Endothelial cell (in vitro differentiated cells): Measurements from ENCODE around the gene DCUN1D1. TPM values are rescaled to one million over a fixed set of nuclear protein-coding genes. Genes with fewer than 3 reads are reported as not detected.
A peak's percentile ranks its signal among the peaks of the same experiment; 100 is the strongest.

Experiments
- DNase-seq: peaks from one replicate; pipeline ENCODE4 v3.0.0; 2021; ENCODE audit warnings: low spot score
- H3K27ac Mint-ChIP-seq: one replicate; pipeline ENCODE4 v1.8.0; 2021; ENCODE audit warnings: mixed read lengths, inconsistent platforms; ENCODE audit not compliant: unreplicated experiment
- H3K27me3 Mint-ChIP-seq: one replicate; pipeline ENCODE4 v1.8.0; 2021; ENCODE audit warnings: mild to moderate bottlenecking, moderate library complexity, mixed read lengths, inconsistent platforms; ENCODE audit not compliant: unreplicated experiment
- H3K36me3 Mint-ChIP-seq: one replicate; pipeline ENCODE4 v1.8.0; 2021; ENCODE audit warnings: mild to moderate bottlenecking, low read depth, mixed read lengths, inconsistent platforms; ENCODE audit not compliant: unreplicated experiment
- H3K4me1 Mint-ChIP-seq: one replicate; pipeline ENCODE4 v1.8.0; 2021; ENCODE audit warnings: mild to moderate bottlenecking, mixed read lengths, inconsistent platforms; ENCODE audit not compliant: unreplicated experiment
- H3K4me3 Mint-ChIP-seq: one replicate; pipeline ENCODE4 v1.8.0; 2021; ENCODE audit warnings: mild to moderate bottlenecking, mixed read lengths, inconsistent platforms; ENCODE audit not compliant: unreplicated experiment
- H3K9me3 Mint-ChIP-seq: one replicate; pipeline ENCODE4 v1.8.0; 2021; ENCODE audit warnings: mixed read lengths, inconsistent platforms; ENCODE audit not compliant: unreplicated experiment
- long read RNA-seq: library from polyadenylated mRNA; unstranded; transcript quantifications from one replicate; pipeline ENCODE4 v2.0.0, GENCODE V29; 2020; ENCODE audit not compliant: unreplicated experiment
- total RNA-seq: library from RNA; stranded (reverse); fragmentation: NEBNext Ultra II Directional; extraction: Animal tissue kit (Norgen Biotek cat#: 25700); gene quantifications from one replicate; pipeline ENCODE4 v1.2.1, GENCODE V29; 2021; ENCODE audit not compliant: unreplicated experiment
- TF ChIP-seq, protein P1 (sequence below): fragments of 200-600 bp; sonication (generic); IDR thresholded peaks from one replicate; pipeline ENCODE4 v1.5.0; 2021; ENCODE audit warnings: antibody characterized with exemption; ENCODE audit not compliant: unreplicated experiment

DCUN1D1 gene
- 48.1 TPM for total RNA-seq
- long read RNA-seq, full-length matches to known transcripts: 10 of 12 reads
- long read RNA-seq, partial matches to known transcripts: 0 of 12 reads
- long read RNA-seq, other reads (novel, unspliced or antisense): 2 of 12 reads

DNA sequence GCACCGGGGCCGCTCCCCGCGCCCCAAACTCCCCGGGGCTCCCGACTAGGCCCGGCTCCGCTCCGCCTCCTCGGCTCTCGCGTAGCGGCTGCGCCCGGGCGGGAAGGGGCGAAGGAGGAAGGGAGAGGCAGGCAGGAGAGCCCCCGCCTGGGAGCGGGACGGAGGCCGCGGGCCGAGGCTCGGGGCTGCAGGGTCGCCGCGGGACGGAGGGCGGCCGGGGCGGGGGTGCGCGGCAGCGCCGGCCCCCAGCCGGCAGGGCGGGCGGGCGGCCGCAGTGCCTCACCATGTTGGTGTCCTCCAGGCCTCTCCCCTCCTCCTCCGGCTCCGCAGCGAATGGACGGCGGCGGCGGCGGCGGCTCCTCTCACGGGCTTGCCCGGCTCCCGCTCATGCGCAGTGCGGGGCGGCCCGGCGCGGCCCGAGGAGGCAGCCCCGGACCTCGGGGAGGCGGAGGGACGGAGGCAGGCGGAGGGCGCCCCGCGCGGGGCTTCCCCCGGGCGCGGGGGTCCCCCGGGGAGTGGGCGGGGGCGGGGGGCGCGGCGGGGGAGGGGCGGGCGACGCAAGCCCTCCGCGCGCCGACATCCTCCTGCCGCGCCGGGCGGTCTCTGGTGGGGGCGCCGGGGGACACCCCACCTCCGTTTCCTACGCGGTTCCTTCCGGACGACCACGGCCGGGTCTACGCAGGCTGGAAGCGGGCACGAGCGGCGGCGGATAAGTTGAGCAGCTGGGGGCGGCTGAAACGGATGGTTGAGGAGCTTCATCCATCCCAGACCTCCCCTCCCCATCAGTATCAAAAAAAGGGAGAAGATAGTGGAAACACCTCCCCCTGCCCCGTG, at the start of gene DCUN1D1:
Gene DCUN1D1 (minus strand): TSS at position 335 of the 834 bp plus-strand sequence. CDS start 49 bp downstream, at position 286.
- Mint-ChIP-seq H3K27me3 (peaks cover 10% of the 10 kb centered on the region), H3K4me3 (peak within 1 kb of the TSS; percentile 98), H3K27ac (peak within 1 kb of the TSS; percentile 89), H3K4me1 (peaks cover 24% of the 10 kb centered on the region), H3K9me3 (no peaks in the 10 kb centered on the region), H3K36me3 (peaks cover 9% of the 10 kb centered on the region)
- TF ChIP-seq, protein P1, sequence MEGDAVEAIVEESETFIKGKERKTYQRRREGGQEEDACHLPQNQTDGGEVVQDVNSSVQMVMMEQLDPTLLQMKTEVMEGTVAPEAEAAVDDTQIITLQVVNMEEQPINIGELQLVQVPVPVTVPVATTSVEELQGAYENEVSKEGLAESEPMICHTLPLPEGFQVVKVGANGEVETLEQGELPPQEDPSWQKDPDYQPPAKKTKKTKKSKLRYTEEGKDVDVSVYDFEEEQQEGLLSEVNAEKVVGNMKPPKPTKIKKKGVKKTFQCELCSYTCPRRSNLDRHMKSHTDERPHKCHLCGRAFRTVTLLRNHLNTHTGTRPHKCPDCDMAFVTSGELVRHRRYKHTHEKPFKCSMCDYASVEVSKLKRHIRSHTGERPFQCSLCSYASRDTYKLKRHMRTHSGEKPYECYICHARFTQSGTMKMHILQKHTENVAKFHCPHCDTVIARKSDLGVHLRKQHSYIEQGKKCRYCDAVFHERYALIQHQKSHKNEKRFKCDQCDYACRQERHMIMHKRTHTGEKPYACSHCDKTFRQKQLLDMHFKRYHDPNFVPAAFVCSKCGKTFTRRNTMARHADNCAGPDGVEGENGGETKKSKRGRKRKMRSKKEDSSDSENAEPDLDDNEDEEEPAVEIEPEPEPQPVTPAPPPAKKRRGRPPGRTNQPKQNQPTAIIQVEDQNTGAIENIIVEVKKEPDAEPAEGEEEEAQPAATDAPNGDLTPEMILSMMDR: no peak
- DNase-seq: peak; percentile 94

DNA sequence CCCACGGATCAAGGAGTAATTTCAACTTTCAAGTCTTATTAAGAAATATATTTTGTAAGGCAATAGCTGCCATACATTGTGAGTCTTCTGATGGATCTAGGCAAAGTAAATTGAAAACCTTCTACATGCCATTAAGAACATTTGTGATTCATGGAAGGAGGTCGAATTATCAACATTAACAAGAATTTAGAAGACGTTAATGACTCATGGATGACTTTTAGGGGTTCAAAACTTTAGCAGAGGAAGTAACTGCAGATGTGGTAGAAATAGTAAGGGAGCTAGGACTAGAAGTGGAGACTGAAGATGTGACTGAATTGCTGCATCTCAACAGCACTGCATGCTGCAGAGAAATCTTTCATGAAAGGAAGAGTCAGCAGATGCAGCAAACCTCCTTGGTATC, 48.1 kb upstream of the DCUN1D1 start:
- Mint-ChIP-seq H3K36me3 (peaks cover 24% of the 10 kb centered on the region), H3K27ac (no peak overlapping the region), H3K27me3 (no peaks in the 10 kb centered on the region), H3K9me3 (no peaks in the 10 kb centered on the region), H3K4me3 (peak overlapping the region; percentile 0), H3K4me1 (no peaks in the 10 kb centered on the region)
- no peak for DNase-seq
- TF ChIP-seq, protein P1: no peak

DNA sequence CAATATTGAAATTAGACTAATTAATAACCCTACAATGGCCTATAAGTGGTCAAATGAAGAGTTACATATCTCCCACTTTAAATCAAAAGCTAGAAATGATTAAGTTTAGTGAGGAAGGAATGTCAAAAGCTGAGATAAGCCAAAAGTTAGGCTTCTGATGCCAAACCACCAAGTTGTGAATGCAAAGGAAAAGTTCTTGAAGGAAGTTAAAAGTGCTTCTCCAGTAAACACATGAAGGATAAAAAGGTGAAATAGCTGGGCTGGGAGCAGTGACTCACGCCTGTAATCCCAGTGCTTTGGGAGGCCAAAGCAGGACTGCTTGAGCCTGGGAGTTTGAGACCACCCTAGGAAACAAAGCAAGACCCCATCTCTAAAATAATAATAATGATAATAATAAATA, 46.9 kb upstream of the DCUN1D1 start:
- Mint-ChIP-seq H3K4me1 (no peaks in the 10 kb centered on the region), H3K9me3 (no peaks in the 10 kb centered on the region), H3K4me3 (no peak overlapping the region), H3K36me3 (peaks cover 24% of the 10 kb centered on the region), H3K27ac (no peak overlapping the region), H3K27me3 (no peaks in the 10 kb centered on the region)
- TF ChIP-seq, protein P1: no peak
- DNase-seq: no peak

DNA sequence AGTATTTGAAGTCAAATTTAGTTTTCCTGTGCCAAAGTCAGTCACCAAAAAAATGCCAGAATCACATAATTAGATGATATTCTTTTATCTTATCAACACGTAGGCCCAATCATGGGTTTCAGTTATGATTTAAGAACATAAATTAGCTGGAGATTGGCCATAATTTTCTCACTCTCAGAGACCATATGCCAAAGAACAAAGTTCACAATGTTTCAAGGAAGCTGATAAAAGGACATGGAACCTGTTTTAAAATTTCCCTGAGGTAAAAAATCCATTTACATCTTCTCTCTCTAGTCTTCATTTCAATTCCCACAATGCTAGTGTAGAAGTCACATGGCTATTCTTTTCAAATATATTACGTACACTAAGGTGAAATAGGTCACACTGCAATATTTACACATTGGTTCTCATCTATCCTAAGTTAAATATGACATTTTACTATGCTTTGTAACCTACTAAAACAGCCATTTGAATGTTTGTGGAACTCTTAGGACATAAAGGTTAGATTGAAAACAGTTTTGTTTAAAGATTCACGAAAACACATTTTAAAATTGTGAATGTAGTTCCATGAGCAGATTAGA, 42.7 kb upstream of the DCUN1D1 start:
- Mint-ChIP-seq H3K4me3 (no peak overlapping the region), H3K27me3 (no peaks in the 10 kb centered on the region), H3K36me3 (peaks cover 11% of the 10 kb centered on the region), H3K9me3 (peaks cover 3% of the 10 kb centered on the region), H3K4me1 (no peaks in the 10 kb centered on the region), H3K27ac (no peak overlapping the region)
- TF ChIP-seq, protein P1: no peak
- DNase-seq: no peak
